HT-29 (cell line): Measurements from ENCODE around the gene WTAP. TPM values are rescaled to one million over a fixed set of nuclear protein-coding genes. Genes with fewer than 3 reads are reported as not detected.
"Not testable (repeated sequence)": the region's sequence is repeated elsewhere in the genome, so short reads cannot be mapped to it uniquely, and the experiment has no call there.

Experiments
- DNase-seq: peaks from one replicate; pipeline ENCODE4 v3.0.0-alpha.2; 2015; ENCODE audit warnings: low spot score
- total RNA-seq: library from RNA; depleted of rRNA; stranded (reverse); fragments of >200 nt; shearing (Covaris generic); gene quantifications from 2 replicates; pipeline ENCODE4 v1.2.3, GENCODE V29; 2014

WTAP gene
- total RNA-seq, 1 experiment from 2014 or later, result 61.5 TPM

- DNase-seq, result peak; percentile 9
Observed at GRCh38 chr6:159729598-159730331, 2.5 kb downstream of the WTAP start.

GRCh38 chr6:159730332-159730676 is 3.0 kb downstream of the WTAP start:
- no peak for DNase-seq

- not testable (repeated sequence) for DNase-seq
Observed at GRCh38 chr6:159732550-159732949, 5.2 kb downstream of the WTAP start.

GRCh38 chr6:159733395-159733794 is 6.1 kb downstream of the WTAP start:
- not testable (repeated sequence) for DNase-seq

GRCh38 chr6:159736908-159737307 is 9.6 kb downstream of the WTAP start:
- no peak for DNase-seq

GRCh38 chr6:159739341-159739740 is 12.0 kb downstream of the WTAP start:
- DNase-seq, result no peak

GRCh38 chr6:159742165-159742564 is 14.9 kb downstream of the WTAP start:
- DNase-seq, result no peak

GRCh38 chr6:159745081-159745480 is 17.8 kb downstream of the WTAP start:
- no peak for DNase-seq

GRCh38 chr6:159746759-159747158 is 19.5 kb downstream of the WTAP start:
- no peak for DNase-seq

GRCh38 chr6:159748127-159748526 is 20.8 kb downstream of the WTAP start:
- not testable (repeated sequence) for DNase-seq

GRCh38 chr6:159751448-159751847 is 24.1 kb downstream of the WTAP start:
- DNase-seq, result no peak

GRCh38 chr6:159753081-159753872 is 26.0 kb downstream of the WTAP start:
- DNase-seq, result no peak

GRCh38 chr6:159754401-159754800 is 27.1 kb downstream of the WTAP start:
- no peak for DNase-seq

- DNase-seq, result no peak
Observed at GRCh38 chr6:159754959-159755914, 27.9 kb downstream of the WTAP start.

- DNase-seq, result no peak
Observed at GRCh38 chr6:159756508-159756907, 29.2 kb downstream of the WTAP start.

GRCh38 chr6:159758031-159759001 is 31.0 kb downstream of the WTAP start:
- no peak for DNase-seq

- no peak for DNase-seq
Observed at GRCh38 chr6:159759645-159760044, 32.3 kb downstream of the WTAP start.

GRCh38 chr6:159760602-159761057 is 33.3 kb downstream of the WTAP start:
- DNase-seq, result no peak

GRCh38 chr6:159761129-159761872 is 34.0 kb downstream of the WTAP start:
- peak; percentile 20 for DNase-seq
